GM11168 (cell line): ENCODE results near the gene KDM4B.
"Not testable (repeated sequence)": the region's sequence is repeated elsewhere in the genome, so short reads cannot be mapped to it uniquely, and the experiment has no call there.

Experiments used
- in situ Hi-C: fragments of 300-500 bp; cut with MboI; formaldehyde crosslinking; loops from one replicate; pipeline ENCODE4 v1.12.0; 2022; ENCODE audit warnings: low sequenced_read_pairs; ENCODE audit not compliant: unreplicated experiment

KDM4B gene

DNA sequence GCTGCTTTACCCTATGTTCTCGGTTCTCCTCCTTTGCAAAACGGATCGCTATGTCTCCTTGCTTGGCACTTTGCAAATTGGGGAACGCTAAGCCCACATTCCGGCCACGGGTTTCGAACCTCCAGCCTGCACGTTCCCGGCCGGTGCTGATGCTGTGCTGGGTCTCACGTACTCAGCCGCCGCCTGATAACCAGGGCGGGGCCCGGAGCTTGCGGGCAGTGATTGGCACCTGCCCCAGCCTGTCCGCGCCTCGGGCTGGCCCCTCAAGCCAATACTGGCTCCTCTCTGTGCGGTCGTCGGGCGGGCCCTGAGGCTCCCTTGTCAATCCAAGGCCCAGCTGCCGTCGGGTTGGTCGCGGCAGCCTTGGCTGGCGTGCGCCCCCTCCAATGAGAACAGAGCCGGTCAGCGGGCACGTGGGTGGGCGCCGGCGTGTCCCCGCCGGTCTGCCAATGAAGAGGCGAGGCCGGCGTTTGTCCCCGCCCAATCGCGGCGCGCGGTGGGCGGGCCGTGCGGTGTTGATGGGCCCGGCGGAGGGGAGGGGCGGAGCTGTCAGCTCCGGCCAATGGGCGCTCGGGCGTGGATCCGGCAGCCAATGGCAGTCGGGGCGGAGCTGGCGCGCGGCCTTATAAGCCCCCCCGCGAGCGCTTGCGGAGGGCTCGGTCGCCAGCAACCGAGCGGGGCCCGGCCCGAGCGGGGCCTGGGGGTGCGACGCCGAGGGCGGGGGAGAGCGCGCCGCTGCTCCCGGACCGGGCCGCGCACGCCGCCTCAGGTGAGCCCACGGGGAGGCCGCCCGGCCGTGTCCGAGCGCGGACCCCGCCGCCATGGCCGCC is at the start of gene KDM4B:
TSS of gene KDM4B (plus strand) at position 652 of the 830 bp plus-strand sequence. CDS start 63,778 bp downstream, outside the sequence.
- in situ Hi-C loops, result no loop called here

DNA sequence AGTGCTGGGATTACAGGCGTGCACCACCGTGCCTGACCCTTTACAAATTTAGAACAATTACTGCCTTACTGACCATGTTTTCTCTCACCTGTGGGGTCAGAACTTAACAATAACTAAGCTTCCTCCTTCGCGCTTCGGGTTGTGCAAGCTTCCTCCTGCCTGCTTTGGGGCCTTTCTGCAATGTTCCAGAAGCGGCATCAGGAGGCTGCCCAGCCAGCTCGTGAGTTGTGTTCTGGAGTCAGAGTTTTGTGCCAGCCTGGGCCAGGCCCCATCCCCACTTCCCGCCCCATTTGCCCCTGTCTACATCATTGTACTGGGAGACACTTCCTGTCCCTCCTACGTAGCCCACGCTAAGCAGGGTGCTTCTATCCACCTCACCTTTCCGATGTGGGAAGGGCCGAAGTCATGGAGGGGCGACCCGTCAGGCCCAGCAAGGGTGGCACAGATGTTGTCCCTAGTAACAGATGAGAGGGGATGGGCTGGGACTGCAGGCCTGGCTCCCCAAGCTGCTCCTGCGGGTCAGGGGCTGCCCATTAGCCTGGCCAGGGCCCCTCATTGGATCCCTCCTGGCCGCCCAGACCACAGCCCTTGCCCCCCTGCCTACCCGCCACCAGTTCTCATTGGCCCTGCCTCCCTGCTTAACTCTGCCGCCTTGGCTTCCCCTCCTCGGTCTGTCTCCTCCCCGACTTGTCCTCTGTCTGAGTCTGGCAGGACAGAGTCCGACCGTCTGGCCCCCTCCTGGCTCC is 46.2 kb upstream of the KDM4B start:
- in situ Hi-C loops, result no loop called here

DNA sequence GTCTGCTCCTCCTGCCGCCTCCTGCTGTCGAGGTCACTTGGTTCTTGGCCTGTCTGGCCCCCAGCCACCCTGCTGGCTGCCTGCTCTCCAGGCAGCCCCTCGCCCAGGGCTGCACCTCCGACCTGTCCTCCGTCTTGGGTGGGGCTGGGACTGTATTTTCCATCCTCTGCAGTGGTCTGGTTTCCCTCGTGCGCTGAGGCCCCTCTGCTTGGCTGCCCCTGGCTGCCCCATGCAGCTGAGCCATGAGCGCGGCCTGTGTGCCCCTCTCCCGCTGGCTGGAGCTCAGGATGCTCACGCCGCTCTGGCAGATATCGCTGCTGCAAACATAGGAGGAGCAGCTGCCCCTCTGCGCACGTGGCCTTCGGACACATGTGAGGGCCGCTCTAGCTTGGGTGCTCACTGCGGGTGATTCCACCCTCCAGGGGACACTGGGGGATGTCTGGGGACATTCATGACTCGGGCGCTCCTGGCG is 45.6 kb upstream of the KDM4B start:
- in situ Hi-C loops, result no loop called here

DNA sequence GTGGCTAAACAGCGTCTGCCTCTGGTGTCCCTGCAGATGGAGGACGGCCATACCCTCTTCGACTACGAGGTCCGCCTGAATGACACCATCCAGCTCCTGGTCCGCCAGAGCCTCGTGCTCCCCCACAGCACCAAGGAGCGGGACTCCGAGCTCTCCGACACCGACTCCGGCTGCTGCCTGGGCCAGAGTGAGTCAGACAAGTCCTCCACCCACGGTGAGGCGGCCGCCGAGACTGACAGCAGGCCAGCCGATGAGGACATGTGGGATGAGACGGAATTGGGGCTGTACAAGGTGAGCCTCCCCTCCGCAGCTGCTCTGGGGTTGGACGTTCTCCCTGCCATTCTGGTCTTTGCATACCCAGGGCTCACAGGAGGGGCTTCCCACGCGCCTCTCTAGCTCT is 39.7 kb upstream of the KDM4B start:
- in situ Hi-C loops, result no loop called here

DNA sequence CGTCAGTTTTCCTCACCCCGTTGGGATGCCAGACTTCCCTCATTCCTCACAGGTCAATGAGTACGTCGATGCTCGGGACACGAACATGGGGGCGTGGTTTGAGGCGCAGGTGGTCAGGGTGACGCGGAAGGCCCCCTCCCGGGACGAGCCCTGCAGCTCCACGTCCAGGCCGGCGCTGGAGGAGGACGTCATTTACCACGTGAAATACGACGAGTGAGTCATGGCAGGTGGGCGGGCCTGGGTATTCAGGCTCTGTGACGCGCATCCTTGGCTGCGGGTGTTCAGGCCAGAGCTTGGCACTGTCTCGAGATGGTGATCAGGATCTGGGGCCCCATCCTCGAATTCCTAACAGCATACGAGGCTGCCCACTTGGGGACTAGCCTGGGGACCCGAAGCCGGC is 38.2 kb upstream of the KDM4B start:
- in situ Hi-C loops, result no loop called here

DNA sequence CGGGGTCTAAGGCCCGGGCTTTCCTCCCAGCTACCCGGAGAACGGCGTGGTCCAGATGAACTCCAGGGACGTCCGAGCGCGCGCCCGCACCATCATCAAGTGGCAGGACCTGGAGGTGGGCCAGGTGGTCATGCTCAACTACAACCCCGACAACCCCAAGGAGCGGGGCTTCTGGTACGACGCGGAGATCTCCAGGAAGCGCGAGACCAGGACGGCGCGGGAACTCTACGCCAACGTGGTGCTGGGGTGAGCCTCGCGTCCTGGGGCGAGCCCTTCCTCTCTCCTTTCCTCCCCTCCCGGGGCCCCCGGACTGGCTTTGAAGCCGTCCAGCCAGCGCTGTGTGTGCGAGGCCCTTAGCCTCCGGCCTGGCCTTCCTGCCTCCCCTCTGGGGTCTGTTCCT is 36.2 kb upstream of the KDM4B start:
- in situ Hi-C loops, result no loop called here

DNA sequence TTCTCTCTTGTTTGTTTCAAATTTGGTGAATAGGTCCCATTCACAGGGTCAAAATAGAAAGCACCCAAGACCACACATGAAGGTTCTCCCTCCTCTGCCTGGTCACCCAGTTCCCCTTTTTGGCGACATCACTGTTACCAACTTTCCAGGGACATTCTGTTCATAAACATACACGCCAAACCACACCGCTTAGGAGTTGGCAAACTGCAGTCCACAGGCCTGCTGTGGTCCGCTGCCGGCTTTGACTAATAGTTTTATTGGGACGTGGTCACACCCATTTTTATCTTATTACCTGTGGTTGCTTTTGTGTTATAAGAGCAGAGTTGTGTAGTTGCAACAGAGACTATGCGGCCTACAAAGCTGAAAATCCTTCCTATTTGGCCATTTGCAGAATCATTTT is 35.4 kb upstream of the KDM4B start:
- in situ Hi-C loops, result no loop called here

DNA sequence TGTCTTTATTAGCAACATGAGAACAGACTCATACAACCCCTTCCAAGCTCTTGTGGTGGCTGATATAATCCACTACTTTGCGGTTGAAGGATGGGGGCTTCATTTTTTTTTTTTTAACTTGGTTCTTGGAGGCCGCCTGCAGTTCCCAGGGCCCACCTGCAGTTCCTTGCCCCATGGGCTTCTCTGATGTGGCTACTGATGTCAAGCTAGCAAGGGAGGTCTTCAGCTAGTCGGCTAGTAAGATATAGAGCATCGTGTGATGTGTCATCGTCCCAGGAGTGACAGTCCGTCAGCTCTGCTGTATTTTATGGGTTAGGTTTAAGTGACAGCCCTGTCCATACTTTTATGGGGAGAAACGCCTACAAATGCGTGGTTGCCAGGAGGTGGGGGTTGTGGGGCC is 33.5 kb upstream of the KDM4B start:
- in situ Hi-C loops, result no loop called here

DNA sequence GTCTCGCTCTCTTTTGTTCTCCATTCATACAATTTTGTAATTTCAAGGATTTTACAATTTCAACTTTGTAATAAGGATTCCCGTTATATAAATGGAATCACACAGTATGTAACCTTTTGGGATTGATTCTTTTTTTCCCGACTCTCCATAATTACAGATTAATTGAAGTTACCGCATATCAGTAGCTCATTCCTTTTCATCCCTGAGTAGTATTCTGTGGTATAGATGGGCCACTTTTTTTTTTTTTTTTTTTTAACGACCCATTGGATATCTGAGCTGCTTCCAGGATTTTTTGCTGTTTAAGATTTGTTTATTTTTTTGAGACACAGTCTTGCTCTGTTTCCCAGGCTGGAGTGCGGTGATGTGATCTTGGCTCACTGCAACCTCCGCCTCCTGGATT is 31.9 kb upstream of the KDM4B start:
- in situ Hi-C loops, result no loop called here

DNA sequence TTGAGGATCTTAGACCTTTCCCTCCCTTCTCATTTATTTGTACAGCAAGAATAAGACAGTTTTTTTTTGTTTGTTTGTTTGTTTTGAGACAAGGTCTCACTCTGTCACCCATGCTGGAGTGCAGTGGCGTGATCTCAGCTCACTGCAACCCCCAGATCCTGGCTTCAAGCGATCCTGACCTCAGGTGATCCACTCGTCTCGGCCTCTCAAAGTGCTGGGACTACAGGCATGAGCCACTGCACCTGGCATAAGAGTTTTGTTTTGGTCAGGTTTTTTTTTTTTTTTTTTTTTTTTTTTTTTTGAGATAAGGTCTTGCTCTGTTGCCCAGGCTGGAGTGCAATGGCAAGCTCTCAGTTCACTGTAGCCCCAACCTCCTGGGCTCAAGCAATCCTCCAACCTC is 30.5 kb upstream of the KDM4B start:
- in situ Hi-C loops, result not testable (repeated sequence)

DNA sequence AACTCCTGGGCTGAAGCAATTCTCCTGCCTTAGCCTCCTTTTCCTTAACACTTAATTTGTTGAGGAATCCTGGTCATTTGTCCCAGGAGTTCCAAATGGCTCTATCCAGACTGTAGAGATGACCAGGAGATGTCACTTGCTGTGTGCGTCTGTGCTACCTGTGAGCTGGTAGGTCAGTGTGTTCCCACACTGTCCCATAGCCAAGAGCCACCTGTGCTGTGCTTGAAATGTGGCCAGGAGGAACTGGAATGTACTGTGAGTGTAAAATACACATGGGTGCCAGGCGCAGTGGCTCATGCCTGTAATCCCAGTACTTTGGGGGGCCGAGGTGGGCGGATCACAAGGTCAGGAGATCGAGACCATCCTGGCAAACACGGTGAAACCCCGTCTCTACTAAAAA is 29.4 kb upstream of the KDM4B start:
- in situ Hi-C loops, result no loop called here

DNA sequence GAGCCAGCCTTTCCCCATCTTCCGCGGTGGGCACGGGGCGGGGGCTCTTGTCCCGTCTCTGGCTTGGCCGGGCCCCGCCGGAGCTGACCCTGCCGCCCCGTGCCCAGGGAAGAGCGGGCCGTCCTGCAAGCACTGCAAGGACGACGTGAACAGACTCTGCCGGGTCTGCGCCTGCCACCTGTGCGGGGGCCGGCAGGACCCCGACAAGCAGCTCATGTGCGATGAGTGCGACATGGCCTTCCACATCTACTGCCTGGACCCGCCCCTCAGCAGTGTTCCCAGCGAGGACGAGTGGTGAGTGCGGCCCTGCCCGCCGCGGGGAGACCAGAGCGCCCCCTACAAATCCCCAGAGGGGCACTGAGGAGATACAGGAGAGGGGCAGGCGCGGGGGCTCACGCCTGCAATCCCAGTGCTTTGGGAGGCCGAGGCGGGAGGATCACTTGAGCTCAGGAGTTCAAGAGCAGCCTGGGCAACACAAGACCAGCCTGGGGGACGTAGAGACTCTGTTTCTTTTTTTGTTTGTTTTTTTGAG is 27.2 kb upstream of the KDM4B start:
- in situ Hi-C loops, result not testable (repeated sequence)

DNA sequence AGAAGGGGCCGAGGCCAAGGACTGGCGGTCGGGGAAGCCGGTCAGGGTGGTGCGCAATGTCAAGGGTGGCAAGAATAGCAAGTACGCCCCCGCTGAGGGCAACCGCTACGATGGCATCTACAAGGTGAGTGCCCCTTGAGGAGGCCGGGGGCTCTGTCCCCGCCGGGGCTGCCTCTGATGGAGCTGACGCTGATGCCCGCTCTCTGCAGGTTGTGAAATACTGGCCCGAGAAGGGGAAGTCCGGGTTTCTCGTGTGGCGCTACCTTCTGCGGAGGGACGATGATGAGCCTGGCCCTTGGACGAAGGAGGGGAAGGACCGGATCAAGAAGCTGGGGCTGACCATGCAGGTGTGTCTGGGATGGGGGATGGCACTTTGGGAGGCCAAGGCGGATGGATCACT is 18.3 kb upstream of the KDM4B start:
- in situ Hi-C loops, result not testable (repeated sequence)

DNA sequence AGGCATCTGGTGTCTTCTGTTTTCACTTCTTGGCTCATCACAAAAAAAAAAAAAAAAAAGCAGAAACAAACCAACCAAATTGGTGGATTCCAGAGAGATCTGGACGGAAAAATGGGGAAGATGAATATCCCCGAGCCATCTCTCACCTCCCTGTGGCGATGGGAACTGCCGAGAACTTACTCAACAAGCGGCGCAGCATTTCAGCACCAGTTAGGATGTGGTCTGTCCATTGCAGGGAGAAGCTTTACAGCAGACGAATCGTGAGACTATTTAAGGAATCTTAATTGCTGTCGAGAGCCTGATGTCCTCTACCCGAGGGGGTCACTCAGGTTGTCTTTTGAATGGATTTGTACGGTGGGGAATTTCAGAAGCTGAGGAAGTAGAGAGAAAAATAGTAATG is 17.3 kb upstream of the KDM4B start:
- in situ Hi-C loops, result no loop called here

DNA sequence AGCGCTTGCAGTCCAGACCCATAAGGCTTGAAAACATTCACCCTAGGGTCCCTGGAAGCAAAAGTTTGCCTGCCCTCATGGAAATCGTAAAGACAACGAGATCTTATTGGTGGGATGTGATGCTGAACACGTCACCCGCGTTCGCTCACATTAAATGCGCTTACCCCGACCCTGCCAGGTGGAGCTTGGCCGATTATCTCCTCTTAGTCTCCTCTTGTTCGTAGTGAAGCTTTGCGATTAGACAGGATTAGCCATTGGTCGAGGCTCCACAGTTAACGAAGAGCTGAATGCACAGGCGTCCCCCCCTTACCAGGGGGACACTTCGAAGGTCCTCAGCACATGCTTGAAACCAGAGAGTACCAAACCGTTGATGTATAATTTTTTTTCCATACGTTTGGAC is 16.0 kb upstream of the KDM4B start:
- in situ Hi-C loops, result no loop called here

DNA sequence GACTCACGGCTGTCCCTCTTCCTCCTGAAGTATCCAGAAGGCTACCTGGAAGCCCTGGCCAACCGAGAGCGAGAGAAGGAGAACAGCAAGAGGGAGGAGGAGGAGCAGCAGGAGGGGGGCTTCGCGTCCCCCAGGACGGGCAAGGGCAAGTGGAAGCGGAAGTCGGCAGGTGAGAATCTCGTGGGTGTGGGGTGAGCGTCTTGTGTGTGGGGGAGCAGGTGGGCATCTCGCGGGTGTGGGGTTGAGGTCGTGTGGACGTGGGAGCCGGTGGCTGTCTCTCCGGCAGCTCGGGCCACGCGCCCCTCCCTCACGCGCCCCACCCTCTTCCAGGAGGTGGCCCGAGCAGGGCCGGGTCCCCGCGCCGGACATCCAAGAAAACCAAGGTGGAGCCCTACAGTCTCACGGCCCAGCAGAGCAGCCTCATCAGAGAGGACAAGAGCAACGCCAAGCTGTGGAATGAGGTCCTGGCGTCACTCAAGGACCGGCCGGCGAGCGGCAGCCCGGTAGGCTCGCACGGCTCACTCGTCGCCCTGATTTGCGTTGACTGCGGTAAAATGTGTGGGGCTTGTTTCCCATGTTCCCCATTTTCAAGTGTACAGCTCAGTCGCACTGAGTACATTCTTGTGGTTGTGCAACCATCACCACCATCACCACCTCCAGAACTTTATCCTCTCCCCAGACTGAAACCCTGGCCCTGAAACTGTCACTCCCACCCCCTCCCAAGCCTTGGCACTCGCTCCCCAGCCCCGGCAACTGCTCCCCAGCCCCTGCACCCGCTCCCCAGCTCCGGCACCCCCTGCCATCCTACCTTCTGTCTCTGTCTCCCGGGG is 14.4 kb upstream of the KDM4B start:
- in situ Hi-C loops, result not testable (repeated sequence)

DNA sequence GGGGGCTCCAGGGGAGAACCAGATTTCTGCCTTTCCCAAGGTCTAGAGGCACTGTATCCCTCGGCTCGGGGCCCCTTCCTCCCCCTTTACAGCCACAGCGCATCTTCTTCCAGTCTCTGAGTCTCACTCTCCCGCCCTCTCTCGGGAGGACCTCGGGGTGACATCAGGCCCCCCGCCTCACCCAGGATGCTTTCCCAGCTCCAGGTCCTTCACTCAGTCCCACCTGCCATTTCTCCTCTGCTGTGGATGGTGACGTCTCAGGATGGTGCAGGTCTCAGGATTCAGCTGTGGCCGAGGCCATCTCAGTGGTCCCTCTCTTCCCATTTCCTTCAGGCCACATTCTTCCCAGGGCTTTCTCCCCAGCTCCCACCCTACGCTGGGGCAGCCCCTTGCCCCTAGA is 13.6 kb upstream of the KDM4B start:
- in situ Hi-C loops, result no loop called here

DNA sequence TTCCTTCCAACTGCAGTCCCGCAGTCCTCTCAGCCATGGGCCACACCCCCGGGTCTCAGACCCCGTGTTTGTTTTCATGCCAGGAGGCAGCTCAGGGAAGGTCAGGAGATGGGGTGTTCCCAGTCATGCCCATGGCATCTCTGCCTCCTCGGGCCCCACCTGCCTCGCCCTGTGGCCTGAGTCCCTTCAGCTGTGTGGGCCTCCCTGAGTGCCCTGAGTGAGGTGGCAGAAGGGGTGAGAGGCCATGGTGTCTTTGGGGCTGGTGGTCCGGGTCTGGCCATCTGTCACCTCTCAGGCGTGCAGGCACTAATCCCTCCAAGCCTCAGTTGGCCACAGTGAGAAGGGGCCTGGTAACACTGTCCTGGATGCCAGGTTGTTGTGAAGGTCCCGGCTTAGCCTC is 10.9 kb upstream of the KDM4B start:
- in situ Hi-C loops, result no loop called here

DNA sequence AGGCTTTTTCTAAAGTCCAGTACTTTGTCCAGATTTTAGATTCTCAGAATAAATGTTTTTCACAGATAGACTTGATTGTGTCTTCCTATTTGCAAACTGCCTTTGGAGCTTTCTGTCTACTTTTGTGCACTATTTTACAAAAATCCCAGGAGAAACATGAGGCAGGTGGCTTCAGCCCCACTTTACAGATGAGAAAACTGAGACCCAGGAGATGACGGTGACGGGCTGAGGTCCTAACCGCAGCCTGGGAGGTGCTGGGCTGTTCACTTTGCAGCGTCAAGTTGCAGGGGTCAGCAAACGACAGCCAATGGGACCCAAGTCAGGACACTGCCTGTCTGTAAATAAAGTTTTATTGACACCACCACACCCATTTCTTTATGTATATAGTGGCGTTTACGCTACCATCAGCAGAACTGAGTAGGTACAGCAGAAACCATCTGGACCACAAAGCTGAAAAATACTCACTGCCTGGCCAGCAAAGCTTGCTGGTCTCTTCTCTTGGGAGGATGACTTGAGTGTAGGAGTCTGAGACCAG is 6.8 kb upstream of the KDM4B start:
- in situ Hi-C loops, result no loop called here

DNA sequence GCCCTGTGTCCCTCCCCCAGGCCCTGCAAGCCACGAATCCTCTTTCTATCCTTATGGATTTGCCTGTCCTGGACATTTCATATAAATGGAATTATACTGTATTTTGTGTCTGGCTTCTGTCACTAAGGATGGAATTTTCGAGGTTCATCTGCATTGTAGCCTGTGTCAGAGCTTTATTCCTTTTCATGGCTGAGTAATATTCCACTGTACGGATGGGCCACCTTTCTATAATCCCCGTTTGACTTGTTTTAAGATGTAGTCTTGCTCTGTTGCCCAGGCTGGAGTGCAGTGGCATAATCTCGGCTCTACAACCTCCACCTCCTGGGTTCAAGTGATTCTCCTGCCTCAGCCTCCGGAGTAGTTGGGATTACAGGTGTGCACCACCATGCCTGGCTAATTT is 3.9 kb upstream of the KDM4B start:
- in situ Hi-C loops, result no loop called here
